Measurements from ENCODE around the gene UTY. TPM values are rescaled to one million over a fixed set of nuclear protein-coding genes. Genes with fewer than 3 reads are reported as not detected.

The UTY gene
- total RNA-seq, 2 donors from 2014 or later: 25.6 to 39.8 TPM

- intact Hi-C loops (cut with DNase I): no loop called here
- Histone ChIP-seq H3K9me3 (no peaks in the 10 kb centered on the region), H3K27ac (no peak overlapping the region), H3K27me3 (replicated peaks; ENCODE audit: insufficient read depth) (no peaks in the 10 kb centered on the region), H3K4me3 (no peak overlapping the region), H3K4me1 (replicated peaks) (no peaks in the 10 kb centered on the region), H3K36me3 (no peaks in the 10 kb centered on the region)
- TF ChIP-seq, protein P1, sequence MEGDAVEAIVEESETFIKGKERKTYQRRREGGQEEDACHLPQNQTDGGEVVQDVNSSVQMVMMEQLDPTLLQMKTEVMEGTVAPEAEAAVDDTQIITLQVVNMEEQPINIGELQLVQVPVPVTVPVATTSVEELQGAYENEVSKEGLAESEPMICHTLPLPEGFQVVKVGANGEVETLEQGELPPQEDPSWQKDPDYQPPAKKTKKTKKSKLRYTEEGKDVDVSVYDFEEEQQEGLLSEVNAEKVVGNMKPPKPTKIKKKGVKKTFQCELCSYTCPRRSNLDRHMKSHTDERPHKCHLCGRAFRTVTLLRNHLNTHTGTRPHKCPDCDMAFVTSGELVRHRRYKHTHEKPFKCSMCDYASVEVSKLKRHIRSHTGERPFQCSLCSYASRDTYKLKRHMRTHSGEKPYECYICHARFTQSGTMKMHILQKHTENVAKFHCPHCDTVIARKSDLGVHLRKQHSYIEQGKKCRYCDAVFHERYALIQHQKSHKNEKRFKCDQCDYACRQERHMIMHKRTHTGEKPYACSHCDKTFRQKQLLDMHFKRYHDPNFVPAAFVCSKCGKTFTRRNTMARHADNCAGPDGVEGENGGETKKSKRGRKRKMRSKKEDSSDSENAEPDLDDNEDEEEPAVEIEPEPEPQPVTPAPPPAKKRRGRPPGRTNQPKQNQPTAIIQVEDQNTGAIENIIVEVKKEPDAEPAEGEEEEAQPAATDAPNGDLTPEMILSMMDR (IDR thresholded peaks at IDR 0.05): no peak
- TF ChIP-seq POLR2AphosphoS5 (IDR thresholded peaks at IDR 0.05) (no peak), POLR2A (IDR thresholded peaks at IDR 0.05) (no peak)
- no peak for DNase-seq (ENCODE audit: low spot score)
- WGBS: 92% methylated on average over 11 of the region's 11 CpGs
These were observed 29.2 kb downstream of the UTY start for GRCh38 chrY:13450596-13451130.

DNA sequence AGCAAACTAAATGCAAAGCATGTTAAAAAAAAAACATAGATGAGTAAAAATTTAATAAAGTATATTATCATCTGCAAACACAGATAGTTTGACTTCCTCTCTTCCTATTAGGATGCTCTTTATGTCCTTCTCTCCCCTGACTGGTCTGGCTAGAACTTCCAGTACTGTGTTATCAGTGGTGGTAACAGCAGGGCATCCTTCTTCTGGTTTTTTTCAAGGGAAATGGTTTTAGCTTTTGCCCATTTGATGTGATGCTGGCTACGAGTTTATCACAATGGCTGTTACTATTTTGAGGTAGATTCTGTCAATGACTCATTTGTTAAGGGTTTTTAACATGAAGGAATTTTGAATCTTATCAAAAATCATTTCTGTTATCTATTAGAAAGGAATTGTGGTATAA, 34.3 kb downstream of the UTY start:
- no peak for DNase-seq (ENCODE audit: low spot score)
- no peak overlapping the region for H3K4me3 ChIP-seq
- TF ChIP-seq POLR2A (IDR thresholded peaks at IDR 0.05): no peak
- TF ChIP-seq POLR2AphosphoS5 (IDR thresholded peaks at IDR 0.05): no peak
- H3K4me1 ChIP-seq (replicated peaks): no peaks in the 10 kb centered on the region
- H3K9me3 ChIP-seq: no peaks in the 10 kb centered on the region
- H3K36me3 ChIP-seq: no peaks in the 10 kb centered on the region
- H3K27ac ChIP-seq: no peak overlapping the region
- intact Hi-C loops (cut with DNase I): no loop called here
- no peaks in the 10 kb centered on the region for H3K27me3 ChIP-seq (replicated peaks; ENCODE audit: insufficient read depth)
- 71% methylated on average over 1 of the region's 1 CpG for WGBS

DNA sequence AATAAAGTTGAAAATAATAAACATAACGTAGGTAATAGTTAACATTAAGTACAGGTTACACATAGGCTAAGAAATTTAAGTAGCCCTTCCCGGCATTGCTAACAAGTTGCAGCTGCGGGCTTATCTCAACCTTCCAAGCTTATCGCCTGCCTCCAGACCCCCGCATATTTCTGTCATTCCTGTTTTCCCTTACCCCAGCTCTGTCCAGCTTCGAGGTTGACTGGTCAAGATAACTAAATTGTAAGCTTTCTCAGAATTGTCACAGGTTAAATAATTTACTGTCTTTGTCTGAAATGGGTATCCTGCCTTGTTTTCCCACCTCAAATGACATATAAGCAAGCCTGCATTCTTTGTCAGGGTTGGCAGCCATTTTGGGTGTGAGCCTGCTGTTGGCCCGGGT, 36.7 kb downstream of the UTY start:
- no peaks in the 10 kb centered on the region for H3K9me3 ChIP-seq
- H3K36me3 ChIP-seq: no peaks in the 10 kb centered on the region
- WGBS: 62% methylated on average over 7 of the region's 7 CpGs
- TF ChIP-seq, protein P1 (IDR thresholded peaks at IDR 0.05): no peak
- TF ChIP-seq POLR2AphosphoS5 (IDR thresholded peaks at IDR 0.05): no peak
- TF ChIP-seq POLR2A (IDR thresholded peaks at IDR 0.05): no peak
- H3K4me1 ChIP-seq (replicated peaks): no peaks in the 10 kb centered on the region
- H3K27ac ChIP-seq: no peak overlapping the region
- H3K27me3 ChIP-seq (replicated peaks; ENCODE audit: insufficient read depth): no peaks in the 10 kb centered on the region
- no peak for DNase-seq (ENCODE audit: low spot score)
- H3K4me3 ChIP-seq: no peak overlapping the region
- intact Hi-C loops (cut with DNase I): no loop called here

DNA sequence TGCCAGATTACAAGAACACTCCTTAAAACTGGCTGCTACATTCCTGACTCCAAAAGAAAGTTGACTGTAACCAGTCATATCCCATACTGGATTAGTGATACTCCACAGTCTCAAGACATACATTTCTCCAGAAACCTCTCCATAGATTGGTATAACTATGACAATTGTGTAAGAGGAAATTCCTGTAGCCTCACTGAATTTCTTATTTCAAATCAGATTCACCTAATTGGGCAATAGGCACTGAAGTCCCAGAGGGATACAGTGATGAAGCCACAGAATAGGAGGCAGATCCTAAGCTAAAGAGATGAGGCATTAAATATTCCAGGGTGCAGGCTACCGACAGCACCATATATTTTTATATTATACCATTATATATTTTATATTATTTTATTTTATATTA, 39.0 kb downstream of the UTY start:
- no peak for DNase-seq (ENCODE audit: low spot score)
- intact Hi-C loops (cut with DNase I): no loop called here
- Histone ChIP-seq H3K27me3 (replicated peaks; ENCODE audit: insufficient read depth) (no peaks in the 10 kb centered on the region), H3K4me3 (no peak overlapping the region), H3K27ac (no peak overlapping the region), H3K4me1 (replicated peaks) (no peaks in the 10 kb centered on the region), H3K36me3 (no peaks in the 10 kb centered on the region), H3K9me3 (no peaks in the 10 kb centered on the region)
- TF ChIP-seq POLR2AphosphoS5 (IDR thresholded peaks at IDR 0.05): no peak
- TF ChIP-seq POLR2A (IDR thresholded peaks at IDR 0.05): no peak
- TF ChIP-seq, protein P1 (IDR thresholded peaks at IDR 0.05): no peak
- 100% methylated on average over 1 of the region's 1 CpG for WGBS

- Histone ChIP-seq H3K9me3 (no peaks in the 10 kb centered on the region), H3K4me3 (no peak overlapping the region), H3K27me3 (replicated peaks; ENCODE audit: insufficient read depth) (no peaks in the 10 kb centered on the region), H3K36me3 (no peaks in the 10 kb centered on the region), H3K4me1 (replicated peaks) (no peaks in the 10 kb centered on the region), H3K27ac (no peak overlapping the region)
- intact Hi-C loops (cut with DNase I): no loop called here
- 86% methylated on average over 25 of the region's 25 CpGs for WGBS
- DNase-seq (ENCODE audit: low spot score): no peak
- TF ChIP-seq POLR2AphosphoS5 (IDR thresholded peaks at IDR 0.05): no peak
- TF ChIP-seq, protein P1 (IDR thresholded peaks at IDR 0.05): no peak
- no peak for TF ChIP-seq POLR2A (IDR thresholded peaks at IDR 0.05)
These were observed 43.6 kb downstream of the UTY start for GRCh38 chrY:13435968-13436937.
